ENCODE measurements around the gene NEAT1. TPM values are rescaled to one million over a fixed set of nuclear protein-coding genes. Genes with fewer than 3 reads are reported as not detected.
"Not testable (repeated sequence)": the region's sequence is repeated elsewhere in the genome, so short reads cannot be mapped to it uniquely, and the experiment has no call there.

The NEAT1 gene
- total RNA-seq, 1 donor from 2014 or later: 141 TPM

- DNase-seq (ENCODE audit: low read depth): peak; percentile 83
These were observed 26.0 kb downstream of the NEAT1 start for GRCh38 chr11:65448418-65449105.

DNA sequence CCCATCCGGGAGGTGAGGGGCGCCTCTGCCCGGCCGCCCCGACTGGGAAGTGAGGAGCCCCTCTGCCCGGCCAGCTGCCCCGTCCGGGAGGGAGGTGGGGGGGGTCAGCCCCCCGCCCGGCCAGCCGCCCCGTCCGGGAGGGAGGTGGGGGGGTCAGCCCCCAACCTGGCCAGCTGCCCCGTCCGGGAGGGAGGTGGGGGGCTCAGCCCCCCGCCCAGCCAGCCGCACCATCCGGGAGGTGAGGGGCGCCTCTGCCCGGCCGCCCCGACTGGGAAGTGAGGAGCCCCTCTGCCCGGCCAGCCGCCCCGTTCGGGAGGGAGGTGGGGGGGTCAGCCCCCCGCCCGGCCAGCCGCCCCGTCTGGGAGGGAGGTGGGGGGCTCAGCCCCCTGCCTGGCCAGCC is 28.7 kb downstream of the NEAT1 start:
- not testable (repeated sequence) for DNase-seq (ENCODE audit: low read depth)

- not testable (repeated sequence) for DNase-seq (ENCODE audit: low read depth)
These were observed 29.7 kb downstream of the NEAT1 start for GRCh38 chr11:65452259-65452658.

DNA sequence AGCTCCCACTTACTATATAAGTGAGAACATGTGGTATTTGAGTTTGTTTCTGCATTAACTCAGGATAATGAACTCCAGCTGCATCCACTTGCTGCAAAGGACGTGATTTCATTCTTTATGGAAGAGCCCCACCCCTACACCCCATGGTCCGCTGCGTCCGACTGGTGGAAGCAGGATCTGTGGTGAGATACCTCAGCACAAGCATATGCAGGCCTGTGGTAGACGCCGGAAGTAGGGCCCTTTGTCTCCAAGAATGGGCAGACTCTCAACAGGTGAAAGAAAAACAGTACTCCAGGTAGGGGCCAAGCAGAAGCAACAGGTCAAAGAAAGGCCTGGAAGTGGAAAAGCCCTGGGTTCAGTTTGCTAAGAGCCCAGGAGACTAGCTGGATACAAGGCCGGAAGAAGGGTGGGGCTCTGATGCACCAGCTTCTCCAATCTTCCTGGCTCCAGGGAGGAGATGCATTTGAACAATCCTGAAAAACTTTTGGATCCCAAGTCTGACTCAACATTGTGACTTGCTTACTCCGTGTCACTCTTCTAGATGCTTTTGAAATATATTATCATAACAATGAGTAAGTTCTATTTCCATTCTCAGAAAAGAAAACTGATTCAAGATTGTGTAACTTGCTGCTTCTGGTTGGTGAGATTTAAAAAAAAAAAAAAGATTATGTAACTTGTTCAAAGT is 30.4 kb downstream of the NEAT1 start:
- peak; percentile 35 for DNase-seq (ENCODE audit: low read depth)

DNA sequence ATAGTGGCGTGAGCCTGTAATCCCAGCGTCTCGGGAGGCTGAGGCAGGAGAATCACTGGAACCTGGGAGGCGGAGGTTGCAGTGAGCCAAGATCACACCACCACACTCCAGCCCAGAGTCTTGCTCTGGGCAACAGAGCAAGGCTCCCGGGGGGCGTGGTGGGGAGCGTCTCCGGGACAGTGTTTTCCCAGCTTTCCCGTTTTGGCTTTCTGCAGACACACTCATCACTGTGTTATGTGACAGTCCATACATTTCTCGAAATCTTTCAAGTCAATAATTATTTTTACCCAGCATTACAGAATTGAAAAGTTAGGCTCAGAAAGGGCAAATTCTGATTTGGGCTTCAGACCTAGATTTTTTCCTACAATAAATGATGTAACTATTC is 31.7 kb downstream of the NEAT1 start:
- DNase-seq (ENCODE audit: low read depth): no peak

DNA sequence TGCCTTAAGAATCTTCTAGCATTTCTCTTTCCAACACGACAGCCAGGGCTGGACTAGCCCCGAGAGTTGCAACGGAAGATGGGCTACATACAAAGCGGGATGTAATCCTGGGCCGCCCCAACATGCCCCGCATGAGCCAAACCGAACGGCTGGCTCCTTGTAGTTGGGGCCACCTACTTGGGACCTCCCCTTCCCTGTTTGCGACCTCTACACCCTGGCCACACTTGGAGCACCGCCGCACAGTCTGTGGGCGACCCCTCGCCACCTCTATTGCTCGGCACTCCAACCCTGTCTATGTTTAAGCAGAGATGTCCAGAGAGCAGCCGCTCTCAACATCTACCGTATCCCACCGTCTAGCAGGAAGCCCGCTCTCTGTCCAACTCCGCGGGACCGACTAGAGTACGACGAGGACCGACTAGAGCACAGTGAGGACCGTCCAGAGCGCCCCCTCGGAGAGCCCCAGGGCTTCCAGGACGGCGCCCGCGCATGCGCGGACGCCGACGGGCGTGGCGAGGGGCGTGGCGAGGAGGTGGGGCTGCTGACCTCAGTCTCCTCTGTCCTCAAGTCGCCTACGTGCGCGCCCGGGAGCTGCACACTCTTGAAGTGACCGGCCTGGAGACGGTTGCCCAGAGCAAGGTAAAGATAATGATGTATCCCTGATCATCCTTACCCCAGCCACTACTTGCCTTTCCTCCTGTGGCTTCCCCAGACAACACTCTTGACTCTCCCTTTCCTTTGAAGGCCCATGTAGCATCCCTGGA is 32.3 kb downstream of the NEAT1 start:
- peak; percentile 65 for DNase-seq (ENCODE audit: low read depth)

- DNase-seq (ENCODE audit: low read depth): no peak
These were observed 33.8 kb downstream of the NEAT1 start for GRCh38 chr11:65456418-65456817.

GRCh38 chr11:65459552-65459951 is 37.0 kb downstream of the NEAT1 start:
- DNase-seq (ENCODE audit: low read depth): no peak

DNA sequence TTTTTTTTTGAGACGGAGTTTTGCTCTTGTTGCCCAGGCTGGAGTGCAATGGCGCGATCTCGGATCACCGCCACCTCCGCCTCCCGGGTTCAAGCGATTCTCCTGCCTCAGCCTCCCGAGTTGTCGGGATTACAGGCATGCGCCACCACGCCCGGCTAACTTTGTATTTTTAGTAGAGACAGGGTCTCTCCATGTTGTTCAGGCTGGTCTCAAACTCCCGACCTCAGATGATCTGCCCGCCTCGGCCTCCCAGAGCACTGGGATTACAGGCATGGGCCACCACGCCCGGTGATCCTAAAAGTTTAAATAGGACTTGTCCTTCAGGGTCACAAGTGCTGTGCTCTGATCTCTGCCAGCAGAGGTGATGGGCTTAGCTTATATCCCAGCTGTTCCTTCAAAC is 42.9 kb downstream of the NEAT1 start:
- DNase-seq (ENCODE audit: low read depth): not testable (repeated sequence)

DNA sequence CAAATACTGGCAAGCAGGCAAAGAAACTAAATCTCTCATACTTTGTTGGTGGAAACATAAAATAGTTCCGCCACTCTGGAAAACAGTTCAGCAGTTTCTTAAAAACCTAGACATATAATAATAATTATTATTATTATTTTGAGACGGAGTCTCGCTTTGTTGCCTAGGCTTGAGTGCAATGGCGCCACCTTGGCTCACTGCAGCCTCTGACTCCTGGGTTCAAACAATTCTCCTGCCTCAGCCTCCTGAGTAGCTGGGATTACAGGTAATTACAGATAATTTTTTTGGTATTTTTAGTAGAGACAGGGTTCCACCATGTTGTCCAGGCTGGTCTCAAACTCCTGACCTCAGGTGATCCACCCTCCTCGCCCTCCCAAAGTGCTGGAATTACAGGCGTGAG is 44.7 kb downstream of the NEAT1 start:
- DNase-seq (ENCODE audit: low read depth): not testable (repeated sequence)

DNA sequence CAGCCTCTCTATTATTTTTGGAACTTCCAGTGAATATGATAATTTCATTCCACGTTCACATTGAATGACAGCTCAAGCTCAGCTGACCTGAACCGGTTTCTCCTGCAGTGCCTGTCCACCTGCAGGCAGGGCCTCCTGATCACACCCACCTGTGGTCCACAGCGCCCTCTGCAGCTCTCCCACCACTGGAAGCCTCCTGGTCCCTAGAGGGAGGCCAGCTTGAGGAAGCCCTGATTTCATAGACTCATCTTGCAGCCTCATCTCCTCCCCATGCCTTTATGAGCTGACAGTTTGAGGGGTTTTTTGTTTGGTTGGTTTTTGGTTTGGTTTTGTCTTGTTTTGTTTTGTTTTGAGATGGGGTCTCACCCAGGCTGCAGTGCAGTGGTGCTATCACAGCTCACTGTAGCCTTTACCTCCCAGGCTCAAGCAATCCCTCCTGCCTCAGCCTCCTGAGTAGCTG is 46.3 kb downstream of the NEAT1 start:
- no peak for DNase-seq (ENCODE audit: low read depth)

DNA sequence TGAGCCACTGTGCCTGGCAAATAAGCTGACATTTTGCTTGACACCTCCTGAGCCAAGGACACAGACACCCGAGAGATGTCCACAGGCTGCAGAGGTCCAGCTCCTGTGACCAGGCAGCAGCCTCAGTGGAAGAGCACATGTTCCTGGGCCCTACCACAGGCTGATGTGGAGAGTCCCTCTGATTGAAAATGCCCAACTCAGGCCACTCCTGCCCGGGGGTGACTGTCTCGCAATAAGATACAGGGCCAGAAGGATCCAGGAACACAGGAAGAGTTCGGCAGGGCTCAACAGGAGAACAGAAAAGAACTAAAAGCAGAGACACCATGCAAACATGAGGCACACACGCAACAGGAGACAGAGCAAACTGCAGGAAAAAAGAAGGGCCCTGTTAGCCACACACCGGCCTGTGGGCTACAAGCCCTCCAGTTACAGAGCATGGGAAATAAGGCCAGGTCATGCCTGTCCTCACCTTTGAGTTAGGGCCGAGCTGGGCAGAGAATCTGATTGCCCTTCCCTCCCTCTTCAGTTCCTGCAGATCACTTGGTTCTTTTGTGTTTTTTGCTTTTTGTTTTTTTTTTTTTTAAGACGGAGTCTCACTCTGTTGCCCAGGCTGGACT is 47.9 kb downstream of the NEAT1 start:
- DNase-seq (ENCODE audit: low read depth): no peak

DNA sequence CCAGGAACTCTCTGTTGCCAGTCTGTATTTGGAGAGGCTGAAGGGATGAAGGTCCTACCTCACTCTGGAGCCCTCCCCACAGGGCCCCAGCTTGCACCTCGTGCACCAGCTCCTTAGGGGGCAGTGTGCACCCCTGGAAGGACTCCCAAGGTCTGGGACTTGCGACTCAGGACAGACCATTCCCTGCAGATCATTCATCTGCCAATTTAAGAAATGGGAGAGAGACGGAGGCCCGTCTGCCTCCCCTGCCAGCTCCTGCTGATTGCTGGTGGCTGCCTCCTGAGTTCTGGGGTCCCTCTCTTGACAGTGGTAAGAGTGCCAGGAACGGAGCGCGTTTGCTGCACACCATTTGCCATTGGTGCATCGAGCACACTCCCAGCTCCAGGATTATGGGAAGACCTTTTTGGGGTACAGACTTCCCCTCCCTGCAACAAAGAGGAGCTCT is 48.9 kb downstream of the NEAT1 start:
- DNase-seq (ENCODE audit: low read depth): peak; percentile 72

- DNase-seq (ENCODE audit: low read depth): not testable (repeated sequence)
These were observed 50.1 kb downstream of the NEAT1 start for GRCh38 chr11:65472588-65473277.

DNA sequence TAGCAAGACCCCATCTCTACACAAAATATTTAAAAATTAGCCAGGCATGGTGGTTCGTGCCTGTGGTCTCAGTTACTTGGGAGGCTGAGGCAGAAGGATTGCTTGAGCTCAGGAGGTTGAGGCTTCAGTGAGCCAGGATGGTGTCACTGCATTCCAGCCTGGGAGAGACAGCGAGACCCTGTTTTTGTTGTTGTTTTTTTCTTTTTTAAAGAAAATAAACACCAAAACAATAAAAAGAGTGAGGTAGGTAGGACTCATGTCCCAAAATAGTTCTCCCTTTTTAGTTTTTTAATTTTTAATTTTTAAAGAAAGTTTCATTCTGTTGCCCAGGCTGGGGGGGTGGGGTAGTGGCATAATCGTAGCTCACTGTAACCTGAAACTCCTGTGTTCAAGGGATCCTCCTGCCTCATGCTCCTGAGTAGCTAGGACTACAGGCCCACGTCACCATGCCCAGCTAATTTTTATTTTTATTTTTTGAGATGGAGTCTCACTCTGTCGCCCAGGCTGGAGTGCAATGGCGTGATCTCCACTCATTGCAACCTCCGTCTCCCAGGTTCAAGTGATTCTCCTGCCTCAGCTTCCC is 50.8 kb downstream of the NEAT1 start:
- no peak for DNase-seq (ENCODE audit: low read depth)

DNA sequence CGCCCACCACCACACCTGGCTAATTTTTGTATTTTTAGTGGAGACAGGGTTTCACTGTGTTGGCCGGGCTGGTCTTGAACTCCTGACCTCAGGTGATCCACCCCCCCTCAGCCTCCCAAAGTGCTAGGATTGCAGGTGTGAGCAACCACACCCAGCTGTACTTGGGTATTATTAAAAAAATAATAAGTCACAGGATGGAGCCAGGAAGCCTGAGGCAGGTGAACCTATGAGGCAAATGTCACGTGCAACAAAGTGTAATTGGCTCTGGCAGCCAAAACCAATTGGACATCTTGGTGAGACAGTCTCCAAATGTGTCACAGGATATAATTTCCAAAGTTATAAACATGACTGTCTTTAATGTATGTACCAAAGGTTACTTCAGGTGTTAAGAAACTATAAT is 52.3 kb downstream of the NEAT1 start:
- no peak for DNase-seq (ENCODE audit: low read depth)

DNA sequence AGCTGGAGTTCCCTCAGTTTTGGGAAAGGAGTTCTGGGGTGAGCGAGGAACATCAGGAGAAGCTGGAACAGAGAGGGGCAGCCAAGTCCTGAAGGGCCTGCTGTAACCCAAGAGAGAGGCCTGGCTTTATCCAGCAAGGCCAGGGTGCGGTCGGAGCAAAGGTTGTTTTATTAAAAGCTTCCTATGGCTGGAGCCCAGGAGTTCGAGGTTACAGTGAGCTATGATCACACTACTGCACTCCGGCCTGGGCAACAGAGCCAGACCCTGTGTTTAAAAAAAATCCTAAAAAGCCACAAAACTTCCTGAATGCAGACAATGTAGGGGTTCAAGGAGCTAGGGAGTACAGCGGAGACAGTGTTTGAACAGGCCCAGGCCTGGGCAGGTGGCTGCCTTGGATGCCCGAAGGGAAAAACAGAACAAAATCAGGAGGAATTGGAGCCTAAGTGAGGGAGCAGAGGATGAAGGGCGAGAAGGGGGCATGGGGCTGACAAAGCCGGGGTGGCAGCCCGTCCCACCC is 54.1 kb downstream of the NEAT1 start:
- no peak for DNase-seq (ENCODE audit: low read depth)

DNA sequence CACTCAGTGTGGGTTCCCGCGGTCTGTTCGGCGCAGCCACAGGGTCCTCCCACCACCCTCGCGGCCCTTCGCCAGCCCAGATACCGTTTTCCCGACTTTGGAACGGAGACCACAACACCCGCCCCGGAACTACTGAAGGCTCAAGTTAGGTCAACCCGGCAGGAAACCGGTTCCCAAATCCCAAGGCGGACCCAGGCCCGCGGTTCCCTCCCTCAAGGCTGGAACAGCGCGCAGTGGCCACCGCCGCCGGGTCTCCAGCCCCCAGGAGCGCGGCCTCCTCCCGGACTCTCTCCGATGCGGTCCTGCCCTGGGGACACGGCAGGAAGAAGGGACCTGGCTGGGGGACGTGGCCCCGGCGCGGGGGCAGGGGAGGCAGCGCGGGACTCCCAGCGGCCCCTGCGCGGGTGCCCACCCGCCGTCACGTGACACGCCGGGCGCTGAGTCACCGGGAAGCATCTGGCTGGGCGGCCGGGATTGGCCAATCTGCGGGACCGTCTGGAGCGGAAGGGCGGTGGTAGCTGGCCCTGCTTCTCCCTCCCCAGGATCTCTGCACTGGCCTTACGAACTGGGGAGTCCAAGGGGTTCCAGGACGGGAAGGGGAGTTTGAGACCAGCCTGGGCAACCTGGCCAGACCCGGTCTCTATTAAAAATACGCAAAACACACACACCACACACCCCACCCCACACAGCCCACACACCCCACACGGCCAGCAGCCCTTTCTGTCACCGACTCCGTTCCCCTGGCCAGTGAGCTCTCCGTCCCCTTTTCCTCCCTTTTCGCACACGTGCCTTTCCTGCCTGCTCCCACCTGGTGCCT is 54.8 kb downstream of the NEAT1 start:
- peak; percentile 83 for DNase-seq (ENCODE audit: low read depth)

DNA sequence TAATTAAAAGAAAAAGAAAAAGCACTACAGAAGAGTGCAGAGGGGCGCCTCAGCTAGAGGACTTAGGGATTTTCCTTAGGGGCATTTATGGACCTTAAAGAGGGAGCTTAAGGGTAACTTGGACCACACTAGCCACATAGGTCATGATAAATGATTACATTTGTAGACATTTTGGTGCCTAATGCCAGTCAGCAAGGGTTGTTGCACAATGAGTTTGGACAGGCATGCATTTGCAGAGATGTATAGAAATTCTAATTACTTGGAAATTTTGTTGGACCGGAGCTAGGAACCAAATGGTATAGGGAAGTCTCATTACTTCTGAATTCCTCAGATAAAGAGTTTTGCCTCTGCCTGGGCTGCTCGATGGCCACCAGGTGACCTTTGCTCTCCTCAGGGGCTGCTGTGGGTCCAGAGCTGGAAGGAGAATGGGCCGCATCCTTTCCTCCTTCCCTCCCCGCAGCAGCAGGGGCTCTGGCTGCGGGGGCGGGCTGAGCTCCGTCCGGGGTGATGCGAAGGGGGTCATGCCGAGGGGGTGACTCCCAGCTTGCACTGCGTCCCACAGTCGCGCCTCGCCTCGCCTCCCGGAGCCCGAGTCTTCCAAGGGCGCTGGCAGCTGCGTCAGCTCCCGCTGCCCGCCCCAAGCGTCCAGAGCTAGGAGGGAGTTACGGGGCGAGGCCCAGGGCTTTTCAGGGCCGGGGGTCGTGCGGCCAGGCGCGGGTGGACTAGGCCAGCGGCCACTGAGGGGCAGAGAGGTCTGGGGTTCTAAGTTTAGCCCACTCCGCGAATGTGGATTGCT is 56.0 kb downstream of the NEAT1 start:
- DNase-seq (ENCODE audit: low read depth): peak; percentile 36
